GM20431 (cell line): ENCODE results near the gene KCNT1.
"Not testable (repeated sequence)": the region's sequence is repeated elsewhere in the genome, so short reads cannot be mapped to it uniquely, and the experiment has no call there.

Experiments used
- in situ Hi-C: fragments of 300-500 bp; cut with MseI, MboI; formaldehyde crosslinking; loops from one replicate; pipeline ENCODE4 v1.15.0; 2020; ENCODE audit warnings: low sequenced_read_pairs; ENCODE audit not compliant: unreplicated experiment

The KCNT1 gene

GRCh38 chr9:135701959-135702721 is at the start of gene KCNT1:
Gene KCNT1, plus strand, starts transcription at chr9:135702185. Its CDS starts 74 bp downstream, at chr9:135702259.
- in situ Hi-C loops, result no loop called here

GRCh38 chr9:135655317-135655716 is 46.7 kb upstream of the KCNT1 start:
- in situ Hi-C loops, result no loop called here

GRCh38 chr9:135657416-135657815 is 44.6 kb upstream of the KCNT1 start:
- in situ Hi-C loops, result no loop called here

- in situ Hi-C loops, result no loop called here
These were observed 42.7 kb upstream of the KCNT1 start for GRCh38 chr9:135659252-135659651.

GRCh38 chr9:135660407-135660806 is 41.6 kb upstream of the KCNT1 start:
- in situ Hi-C loops, result no loop called here

DNA sequence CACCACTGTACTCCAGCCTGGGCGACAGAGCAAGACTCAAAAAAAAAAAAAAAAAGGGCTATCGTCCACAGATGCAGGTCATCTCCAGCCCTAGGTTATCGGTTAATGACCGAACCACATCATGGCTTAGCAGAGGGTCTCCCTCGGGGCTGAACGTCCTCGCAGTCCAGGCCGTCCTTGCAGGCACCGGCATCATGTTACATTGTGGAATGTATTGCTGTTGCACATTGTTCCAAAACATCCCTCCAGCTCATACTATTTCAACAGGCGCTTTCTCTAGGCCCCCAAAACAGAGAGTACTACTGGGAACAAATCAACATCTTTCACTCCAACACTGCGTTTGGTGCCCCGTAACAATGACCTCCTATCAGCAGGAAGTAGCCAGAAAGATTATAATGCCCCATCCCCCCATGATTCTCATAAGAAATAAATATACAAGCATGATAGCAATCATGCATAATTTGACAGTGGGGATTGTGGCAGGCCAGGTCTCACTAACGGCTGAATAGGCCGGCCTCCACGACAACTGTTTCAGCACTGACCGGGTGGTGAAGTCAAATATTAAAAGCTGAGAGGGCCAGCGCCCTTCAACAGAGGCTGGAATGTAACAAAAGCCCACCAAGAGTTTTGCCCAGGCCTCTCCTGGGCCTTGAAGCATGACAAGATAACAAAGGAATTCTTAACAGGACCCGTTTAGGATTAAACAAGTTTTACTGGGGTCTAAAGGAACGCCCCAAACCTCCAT is 40.0 kb upstream of the KCNT1 start:
- in situ Hi-C loops, result no loop called here

- in situ Hi-C loops, result no loop called here
These were observed 39.1 kb upstream of the KCNT1 start, which contains the start of gene LCN9 for GRCh38 chr9:135662758-135663450. Gene LCN9, plus strand, starts transcription at chr9:135663309. Its CDS starts 13 bp downstream, at chr9:135663322.

DNA sequence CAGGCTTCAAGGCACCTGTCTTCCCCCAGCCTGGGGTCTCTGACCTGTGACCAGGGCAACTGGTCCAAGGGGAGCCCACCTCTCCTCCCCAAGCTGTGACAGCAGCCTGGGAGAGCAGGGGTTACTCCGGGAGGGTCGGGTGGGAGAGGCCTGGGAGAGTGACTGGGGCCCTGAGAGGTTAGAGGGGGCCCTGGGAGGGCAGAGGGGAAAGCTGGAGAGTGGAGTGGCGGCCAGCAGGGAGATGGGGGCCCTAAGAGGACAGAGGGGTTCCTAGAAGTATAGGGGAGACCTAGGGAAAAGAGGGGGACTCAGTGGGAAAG is 38.6 kb upstream of the KCNT1 start:
- in situ Hi-C loops, result no loop called here

DNA sequence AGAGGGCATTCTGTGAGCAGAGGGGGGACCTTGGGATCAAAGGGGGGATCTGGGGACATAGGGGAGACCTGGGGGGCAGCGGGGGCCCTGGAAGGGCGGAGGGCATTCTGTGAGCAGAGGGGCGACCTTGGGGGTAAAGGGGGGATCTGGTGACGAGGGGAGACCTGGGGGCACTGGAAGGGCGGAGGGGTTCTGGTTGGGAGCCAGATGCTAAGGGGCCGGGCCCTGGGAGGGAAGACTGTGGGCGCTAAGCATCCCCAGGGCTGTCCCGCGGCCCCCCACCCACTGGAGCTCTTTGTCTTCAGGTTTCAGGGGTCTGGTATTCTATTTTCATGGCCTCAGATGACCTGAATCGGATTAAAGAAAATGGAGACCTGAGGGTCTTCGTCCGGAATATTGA is 38.1 kb upstream of the KCNT1 start:
- in situ Hi-C loops, result no loop called here

- in situ Hi-C loops, result no loop called here
These were observed 37.7 kb upstream of the KCNT1 start for GRCh38 chr9:135664266-135664665.

DNA sequence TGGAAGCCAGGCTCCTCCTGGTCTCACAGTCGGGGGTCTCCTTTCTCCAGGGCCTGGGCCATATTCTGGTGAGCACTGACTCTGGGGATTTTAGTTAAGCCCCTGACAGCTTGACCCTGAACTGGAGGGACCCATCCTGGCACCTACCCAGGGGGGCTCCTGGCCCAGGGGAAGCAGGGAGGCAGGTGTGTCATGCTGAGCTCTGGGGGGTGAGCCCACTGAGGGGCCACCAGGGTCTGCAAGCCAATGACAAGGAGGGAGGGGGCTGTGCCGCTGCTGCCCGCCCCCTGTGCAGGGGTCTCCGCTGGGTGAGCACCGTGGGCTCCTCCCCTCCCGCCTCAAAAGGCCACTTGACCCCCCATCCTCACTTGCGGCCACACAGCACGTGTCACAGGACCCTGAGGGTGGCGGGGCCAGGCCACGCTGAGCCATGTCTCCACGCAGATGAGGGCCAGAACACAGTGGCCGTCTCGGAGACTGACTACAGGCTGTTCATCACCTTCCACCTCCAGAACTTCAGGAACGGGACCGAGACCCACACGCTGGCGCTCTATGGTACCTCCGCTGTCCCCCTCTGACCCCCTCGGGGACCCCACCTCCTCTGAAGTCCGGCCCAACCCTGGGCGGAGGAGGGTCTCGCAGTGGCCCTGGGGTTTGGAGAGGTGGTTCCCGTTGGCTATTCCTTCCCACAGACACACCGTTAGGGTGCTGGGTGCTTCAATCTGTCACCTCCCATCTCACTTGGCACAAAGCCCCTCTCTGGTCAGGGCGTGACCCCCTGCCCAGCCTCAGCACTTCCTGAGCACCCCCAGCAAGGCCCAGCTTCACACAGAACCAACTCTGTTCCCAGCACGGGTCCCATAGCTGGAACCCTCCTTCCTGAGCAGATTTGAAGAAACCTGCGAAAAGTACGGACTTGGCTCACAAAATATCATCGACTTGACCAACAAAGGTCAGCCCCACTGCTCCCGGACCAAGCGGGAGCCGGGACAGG is 36.9 kb upstream of the KCNT1 start:
- in situ Hi-C loops, result no loop called here

DNA sequence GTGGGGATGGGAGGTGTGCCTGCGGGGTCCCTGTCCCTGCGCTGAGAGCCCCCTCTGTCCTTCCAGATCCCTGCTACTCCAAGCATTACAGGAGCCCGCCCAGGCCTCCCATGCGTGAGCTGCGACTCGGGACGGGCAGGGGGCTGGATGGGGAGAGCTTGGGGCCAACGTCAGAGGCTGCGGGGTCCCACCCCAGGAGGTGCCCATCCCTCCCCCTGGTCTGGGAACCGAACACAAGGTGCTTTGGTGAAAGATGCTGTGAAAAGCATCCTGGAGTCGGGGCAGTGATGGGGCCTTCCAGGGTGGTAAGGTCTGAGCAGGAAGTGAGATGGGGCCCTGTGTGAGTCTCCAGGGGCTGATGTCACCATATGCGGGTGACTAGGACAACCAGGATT is 36.2 kb upstream of the KCNT1 start:
- in situ Hi-C loops, result no loop called here

DNA sequence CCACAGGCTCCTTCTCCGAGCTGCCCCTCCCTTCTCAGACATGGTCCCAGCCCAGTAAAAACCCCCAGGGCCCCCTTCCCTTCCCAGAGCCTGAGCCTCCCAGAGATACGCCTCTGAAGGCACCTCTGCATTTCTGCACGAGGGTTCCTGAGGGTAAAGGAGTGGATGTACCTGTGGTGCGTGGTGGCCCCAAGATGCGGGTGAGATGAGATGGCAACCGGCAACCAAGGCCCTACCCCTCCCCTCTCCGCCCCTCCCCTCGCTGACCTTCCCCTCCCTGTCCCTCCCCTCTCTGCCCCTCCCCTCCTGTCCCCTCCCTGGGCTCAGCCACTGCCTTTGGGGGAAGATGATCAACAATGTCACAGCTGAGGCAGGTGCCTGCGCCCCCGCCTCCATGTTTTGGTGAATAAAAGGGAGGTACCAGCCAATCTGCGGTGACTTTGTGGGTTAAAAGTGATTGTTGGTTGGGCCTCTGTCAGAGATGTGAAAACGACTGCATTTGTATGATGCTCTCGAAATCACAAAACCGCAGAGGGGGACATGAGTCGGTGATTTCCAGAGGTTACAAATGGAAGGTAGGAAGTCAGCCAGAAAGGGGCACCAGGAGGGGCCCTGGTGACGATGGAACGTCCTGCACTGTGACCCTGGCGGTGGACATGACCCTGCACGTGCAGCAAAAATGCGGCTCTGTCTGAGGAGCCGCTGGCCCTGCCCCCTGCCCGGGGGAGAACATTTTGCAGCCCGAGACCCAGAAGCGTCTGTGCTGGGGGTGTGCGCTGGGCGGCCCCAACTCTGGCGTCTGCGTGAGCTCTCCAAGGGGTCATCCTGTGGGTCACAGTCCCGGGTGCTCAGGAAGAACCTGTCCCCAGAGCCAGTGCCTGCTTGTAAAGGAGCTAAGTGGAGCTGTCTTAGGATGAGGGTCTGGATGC is 35.2 kb upstream of the KCNT1 start:
- in situ Hi-C loops, result no loop called here

DNA sequence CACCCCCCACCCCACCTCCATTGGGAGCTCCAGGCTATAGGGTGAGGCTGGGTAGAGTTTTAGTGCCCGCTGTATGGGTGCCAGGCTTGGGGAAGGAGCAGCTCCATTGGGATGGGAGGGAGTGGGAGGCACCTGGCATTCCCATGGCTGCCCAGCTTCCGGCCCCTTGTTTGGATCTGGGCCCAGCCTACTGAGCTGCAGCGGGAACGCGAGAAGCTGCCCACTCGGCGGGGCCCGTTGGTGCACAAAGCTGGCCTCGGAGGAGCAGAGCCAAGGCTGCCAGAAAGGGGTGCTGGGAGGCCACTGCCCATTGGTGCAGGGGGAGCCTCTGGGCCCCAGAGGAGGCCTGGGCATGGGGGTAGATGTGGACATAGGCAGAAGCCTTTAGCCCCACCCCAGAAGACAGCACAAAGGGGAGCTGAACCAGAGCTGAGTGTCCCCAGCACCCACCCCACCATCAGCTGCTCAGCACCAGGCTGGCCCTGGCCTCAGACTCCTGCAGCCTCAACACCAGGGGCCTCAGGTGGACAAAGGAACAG is 34.5 kb upstream of the KCNT1 start:
- in situ Hi-C loops, result no loop called here

GRCh38 chr9:135669018-135669417 is 33.0 kb upstream of the KCNT1 start:
- in situ Hi-C loops, result not testable (repeated sequence)

DNA sequence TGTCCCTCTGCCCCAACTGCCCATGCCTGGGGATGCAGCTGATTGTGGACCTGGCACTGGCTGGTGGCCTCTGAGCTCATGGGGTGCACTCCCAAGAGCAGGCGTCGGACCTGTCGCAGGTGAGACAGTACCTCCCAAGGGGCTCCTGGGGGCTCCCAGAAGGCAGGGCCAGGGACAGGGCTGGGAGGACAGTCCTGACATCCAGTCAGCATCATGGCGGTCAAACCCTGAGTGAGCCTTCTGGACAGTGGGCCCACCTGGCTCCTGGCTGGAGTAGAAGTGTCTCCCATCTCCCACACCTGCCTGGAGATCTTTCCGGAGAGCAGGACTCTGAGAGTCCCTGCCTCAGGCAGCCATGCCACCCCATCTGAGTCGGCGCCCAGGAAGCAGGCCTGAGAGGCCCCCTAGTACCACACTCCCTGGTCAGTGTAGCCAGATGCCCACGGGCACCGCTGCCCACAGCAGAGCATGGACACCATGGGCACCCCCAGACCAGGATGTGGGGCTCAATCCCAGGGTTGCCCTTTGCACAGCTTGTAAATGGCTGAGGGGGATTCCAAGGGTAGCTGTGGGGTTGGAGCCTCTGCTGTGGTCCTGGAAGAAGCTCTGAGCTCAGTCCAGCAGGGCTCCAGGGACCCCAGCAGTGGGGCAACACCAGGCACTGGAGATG is 32.2 kb upstream of the KCNT1 start:
- in situ Hi-C loops, result no loop called here

DNA sequence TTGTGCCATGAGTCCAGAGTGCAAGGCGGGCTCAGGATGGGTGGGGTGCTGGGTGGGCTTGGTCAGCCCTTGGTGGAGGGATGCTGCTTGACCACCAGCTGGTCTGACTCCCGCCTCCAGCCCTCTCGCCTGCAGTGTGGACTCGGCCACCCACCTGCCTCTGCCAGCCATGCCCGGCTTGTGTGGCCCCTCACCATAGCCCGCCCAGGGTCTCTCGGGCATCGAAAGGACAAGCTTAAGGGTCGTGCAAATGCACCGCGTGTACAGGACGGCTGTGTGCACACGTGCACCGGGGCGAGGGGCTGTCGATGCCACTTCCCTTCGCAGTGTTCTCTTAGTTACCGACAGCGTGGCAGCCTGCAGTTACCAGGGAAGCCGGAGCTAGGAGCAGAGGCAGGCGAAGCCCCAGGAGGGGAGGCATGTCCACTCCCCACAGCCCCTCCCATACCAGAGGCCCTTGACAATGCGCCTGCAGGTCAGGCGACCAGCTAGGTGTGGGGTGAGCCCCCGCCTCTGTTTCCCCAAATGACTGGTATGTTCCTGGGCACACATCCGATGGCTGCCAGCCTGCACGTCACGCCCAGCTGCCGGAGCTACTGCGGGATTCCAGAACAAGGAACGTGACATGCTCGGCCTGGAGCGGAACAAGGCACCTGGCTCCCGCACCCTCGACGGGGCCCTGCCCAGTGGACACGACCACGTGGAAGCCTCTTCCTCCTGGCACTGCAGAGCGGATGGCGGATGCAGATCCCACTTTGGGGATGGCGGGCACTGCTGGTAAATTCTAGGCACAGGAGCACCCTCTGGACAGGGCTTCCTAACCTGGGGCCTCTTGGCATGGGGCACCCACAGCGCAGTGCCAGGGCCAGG is 31.0 kb upstream of the KCNT1 start:
- in situ Hi-C loops, result no loop called here
